NCI-H146 treated with DMSO at 0.1 percent for 48 hours (cell line): ENCODE data around the gene DIPK1C.

Experiments used
- DNase-seq: peaks from one replicate; lab custom pipeline; 2025; ENCODE audit not compliant: unreplicated experiment; lab: John Stamatoyannopoulos, UW

DIPK1C gene

DNA sequence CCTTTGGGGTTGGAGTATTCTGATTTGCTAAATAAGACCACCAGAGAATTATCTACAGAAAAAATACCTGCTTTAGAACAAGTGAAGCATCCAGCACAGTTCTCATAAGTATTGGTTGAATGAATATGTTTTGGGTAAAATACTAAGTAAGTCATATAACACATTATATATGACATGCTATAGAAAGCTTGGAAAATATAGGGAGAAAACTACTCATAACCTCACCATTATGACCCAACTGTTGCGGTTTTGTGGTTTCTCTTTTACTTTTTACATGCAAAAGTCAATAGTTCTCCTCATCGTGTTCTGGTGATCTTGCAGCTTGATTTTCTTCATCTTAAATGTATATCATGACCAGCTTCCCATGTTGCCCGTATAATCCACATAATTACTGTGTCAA is 66.2 kb downstream of the DIPK1C start:
- DNase-seq = no peak

DNA sequence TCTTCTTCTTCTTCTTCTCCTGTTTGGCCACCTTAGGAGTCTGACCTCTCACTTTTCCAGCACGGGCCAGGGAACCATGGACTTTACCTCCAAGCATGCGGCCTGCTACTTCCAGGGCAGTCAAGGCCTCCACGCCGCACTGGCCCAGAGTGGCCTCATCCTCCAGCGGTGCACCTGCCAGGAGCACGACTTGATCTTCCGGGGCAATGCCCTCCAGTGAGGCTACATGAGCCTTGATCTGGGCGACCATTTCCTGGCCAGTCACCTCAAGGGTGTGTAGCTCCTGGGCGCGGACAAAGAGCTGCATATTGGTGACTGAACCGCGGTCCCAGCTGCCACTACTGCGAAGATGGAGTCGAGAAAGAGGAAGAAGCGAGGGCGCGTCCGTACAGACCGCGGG is 67.1 kb downstream of the DIPK1C start:
- no peak for DNase-seq

DNA sequence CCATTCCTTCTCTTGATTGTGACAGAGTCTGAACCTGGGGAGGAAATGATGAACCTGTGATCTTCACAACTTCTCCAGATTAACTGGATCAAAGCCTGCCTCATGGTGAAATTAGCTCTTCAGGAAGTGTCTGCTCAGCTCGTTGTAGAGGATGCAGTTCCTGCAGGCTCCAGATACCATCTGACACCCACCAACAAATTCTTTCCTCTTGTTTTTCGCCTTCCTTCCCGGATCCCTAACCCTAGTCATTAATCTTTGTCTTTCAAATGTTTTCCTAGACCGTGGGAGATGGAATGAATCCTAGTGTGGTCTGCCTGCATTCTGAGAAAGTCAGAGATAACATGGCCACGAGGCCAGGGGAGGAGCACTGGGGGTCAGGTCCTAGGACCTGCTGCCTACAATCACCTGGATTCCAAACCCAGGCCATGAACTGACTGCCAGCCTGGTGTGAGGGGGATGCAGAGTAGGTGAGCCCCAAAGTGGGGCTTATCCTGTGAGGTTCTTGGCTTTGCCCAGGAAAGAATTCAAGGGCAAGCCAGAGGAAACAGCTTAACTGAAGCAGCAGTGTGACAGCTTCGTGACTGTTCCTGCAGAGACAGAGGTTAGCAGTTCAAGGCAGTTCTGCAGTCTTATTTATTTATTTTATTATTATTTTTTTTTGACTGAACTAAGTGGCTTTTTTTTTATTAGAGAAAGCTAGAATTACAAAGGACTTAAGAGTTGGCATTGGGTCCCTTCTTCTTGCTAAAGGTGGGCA is 67.8 kb downstream of the DIPK1C start:
- no peak for DNase-seq

DNA sequence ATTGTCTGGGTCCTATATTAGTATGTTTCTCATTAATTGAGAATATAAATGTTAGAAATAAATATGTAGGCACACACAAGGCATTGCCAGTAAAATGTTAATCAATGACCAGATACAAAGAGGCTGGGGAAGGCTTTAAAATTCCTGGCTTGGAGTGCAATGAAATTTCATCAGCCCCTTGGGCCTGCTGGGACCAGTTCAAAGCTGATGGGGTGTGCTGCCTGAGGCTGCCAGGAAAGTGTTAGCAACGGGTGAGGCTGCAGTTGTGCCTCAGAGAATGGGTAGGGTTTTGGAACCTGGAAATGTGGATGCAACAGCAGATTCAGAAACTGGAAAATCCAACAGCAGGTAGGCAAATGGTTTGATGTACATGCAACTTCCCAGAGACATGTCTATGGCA is 68.9 kb downstream of the DIPK1C start:
- DNase-seq = no peak

DNA sequence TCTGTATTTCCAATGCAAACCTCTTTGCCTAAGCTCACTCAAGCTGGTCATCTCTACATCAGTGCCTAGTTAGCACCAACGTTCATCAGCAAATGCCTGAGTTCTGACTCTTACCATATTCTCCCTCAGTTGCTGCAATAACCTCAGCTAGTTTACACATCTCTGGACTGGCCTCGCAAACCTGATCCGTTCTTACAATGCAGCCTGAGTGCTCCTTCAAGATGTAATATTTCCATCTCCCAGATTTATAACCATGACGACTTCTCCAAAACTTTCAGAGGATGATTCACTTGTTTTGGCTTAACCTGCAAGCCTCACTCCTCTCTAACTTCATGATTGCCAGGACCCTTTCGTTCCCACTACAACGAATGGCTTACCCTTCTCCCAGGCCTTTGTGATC is 69.7 kb downstream of the DIPK1C start:
- no peak for DNase-seq
